Caco-2 (cell line): Measurements from ENCODE around the gene CMTR1. TPM values are rescaled to one million over a fixed set of nuclear protein-coding genes. Genes with fewer than 3 reads are reported as not detected.

Experiments used
- BruUV-seq: library from RNA; stranded (reverse); fragments of 400-500 nt; replicated peaks from 2 replicates; lab custom pipeline; 2021; lab: Mats Ljungman, UMichigan
- CTCF ChIA-PET: fragments of 300-600 bp; sonication (Branson Sonifier 250); formaldehyde crosslinking; loops from one replicate; lab custom pipeline; 2022; ENCODE audit warnings: antibody characterized with exemption; lab: Charles Lee
- POLR2A ChIA-PET: fragments of 300-600 bp; sonication (Branson Sonifier 250); formaldehyde crosslinking; loops from one replicate; lab custom pipeline; 2022; ENCODE audit warnings: antibody characterized with exemption; lab: Charles Lee
- DNase-seq, 2 experiments: peaks; one replicate each; pipeline versions ENCODE4 v3.0.0 to v3.0.0-alpha.2; 2020 to 2022
- H3K27me3 ChIP-seq: replicated peaks from 2 replicates; pipeline ENCODE4 v1.6.0; 2011; ENCODE audit warnings: low read length; ENCODE audit not compliant: control insufficient read depth, insufficient read depth
- H3K36me3 ChIP-seq: 2 replicates; pipeline ENCODE4 v1.5.1; 2011; ENCODE audit warnings: low read length; ENCODE audit not compliant: control insufficient read depth, insufficient read depth
- H3K4me1 ChIP-seq: fragments of 250-450 bp; sonication (Bioruptor Pico); 2 replicates; pipeline ENCODE4 v1.5.1; 2020; ENCODE audit warnings: mild to moderate bottlenecking
- H3K4me3 ChIP-seq: 2 replicates; pipeline ENCODE4 v1.5.1; 2011; ENCODE audit warnings: low read depth, mild to moderate bottlenecking, control low read depth, low read length
- H3K9me3 ChIP-seq: fragments of 250-450 bp; sonication (Bioruptor Pico); 2 replicates; pipeline ENCODE4 v1.5.1; 2020; ENCODE audit warnings: mild to moderate bottlenecking, moderate library complexity
- H3K27ac Mint-ChIP-seq: one replicate; pipeline ENCODE4 v1.8.0; 2022; ENCODE audit warnings: mixed read lengths; ENCODE audit not compliant: unreplicated experiment
- H3K27me3 Mint-ChIP-seq: one replicate; pipeline ENCODE4 v1.8.0; 2022; ENCODE audit warnings: mixed read lengths; ENCODE audit not compliant: insufficient read depth, unreplicated experiment
- H3K36me3 Mint-ChIP-seq: one replicate; pipeline ENCODE4 v1.8.0; 2022; ENCODE audit warnings: mild to moderate bottlenecking, mixed read lengths; ENCODE audit not compliant: insufficient read depth, unreplicated experiment
- H3K4me1 Mint-ChIP-seq: one replicate; pipeline ENCODE4 v1.8.0; 2022; ENCODE audit warnings: low read depth, mixed read lengths; ENCODE audit not compliant: unreplicated experiment
- H3K4me3 Mint-ChIP-seq: one replicate; pipeline ENCODE4 v1.8.0; 2022; ENCODE audit warnings: mild to moderate bottlenecking, moderate library complexity, mixed read lengths; ENCODE audit not compliant: unreplicated experiment
- H3K9me3 Mint-ChIP-seq: one replicate; pipeline ENCODE4 v1.8.0; 2022; ENCODE audit warnings: mixed read lengths; ENCODE audit not compliant: unreplicated experiment
- CTCF ChIP-seq, 2 experiments: fragments of 200-600 bp in 1 of 2; IDR thresholded peaks; 1 replicate in 1 of 2; 2 replicates in 1 of 2; pipeline versions ENCODE4 v1.5.1 to v1.8.0; 2011 to 2022; ENCODE audit warnings: antibody characterized with exemption in 1 of 2, control low read depth in 1 of 2, inconsistent platforms in 1 of 2, low read depth in 1 of 2, low read length in 1 of 2, mild to moderate bottlenecking in 1 of 2, moderate library complexity in 1 of 2; ENCODE audit not compliant: insufficient read depth in 1 of 2, severe bottlenecking in 1 of 2, unreplicated experiment in 1 of 2
- intact Hi-C: fragments of 100-400 bp; cut with micrococcal nuclease; formaldehyde crosslinking; loops from one replicate; pipeline ENCODE4 v1.10.0; 2022; ENCODE audit not compliant: unreplicated experiment
- total RNA-seq: library from RNA; stranded (reverse); gene quantifications from 2 replicates; pipeline ENCODE4 v1.2.3, GENCODE V29; 2022

CMTR1 gene
- total RNA-seq, 1 experiment from 2014 or later = 40.8 TPM

- H3K4me3 ChIP-seq = no peak overlapping the region
- CTCF ChIA-PET = no interaction called here
Measured at GRCh38 chr6:37479266-37479854, 46.3 kb downstream of the CMTR1 start.

GRCh38 chr6:37480118-37480736 is 47.2 kb downstream of the CMTR1 start:
- no peak overlapping the region for H3K4me3 Mint-ChIP-seq
- no peaks in the 10 kb centered on the region for H3K4me1 Mint-ChIP-seq
- ChIA-PET CTCF (interaction anchor here (0.7 kb wide), 1 partner anchor 78 kb away, joined by 7 read pairs; no protein-coding TSS in a partner anchor), POLR2A (no interaction called here)
- no peaks in the 10 kb centered on the region for H3K9me3 ChIP-seq
- H3K36me3 ChIP-seq = peaks cover 1% of the 10 kb centered on the region
- no TSS peak for BruUV-seq
- H3K27ac Mint-ChIP-seq = no peak overlapping the region
- H3K4me3 ChIP-seq = no peak overlapping the region
- no peaks in the 10 kb centered on the region for H3K27me3 Mint-ChIP-seq
- no peaks in the 10 kb centered on the region for H3K27me3 ChIP-seq
- no peaks in the 10 kb centered on the region for H3K4me1 ChIP-seq
- DNase-seq = no peak
- intact Hi-C loops = no loop called here
- peaks cover 24% of the 10 kb centered on the region for H3K36me3 Mint-ChIP-seq
- no peak for TF ChIP-seq CTCF (IDR thresholded peaks at IDR 0.05; ENCODE audit: insufficient read depth in 1 of 2, low read depth in 1 of 2, low read length in 1 of 2, severe bottlenecking in 1 of 2, unreplicated experiment in 1 of 2)
- H3K9me3 Mint-ChIP-seq = no peaks in the 10 kb centered on the region

More at GRCh38 chr6:37479266-37479854, 46.3 kb downstream of the CMTR1 start:
- Histone ChIP-seq H3K9me3 (no peaks in the 10 kb centered on the region), H3K36me3 (peaks cover 1% of the 10 kb centered on the region), H3K27me3 (no peaks in the 10 kb centered on the region), H3K4me1 (no peaks in the 10 kb centered on the region)
- Mint-ChIP-seq H3K4me1 (no peaks in the 10 kb centered on the region), H3K27me3 (no peaks in the 10 kb centered on the region), H3K4me3 (no peak overlapping the region), H3K27ac (no peak overlapping the region), H3K36me3 (peaks cover 24% of the 10 kb centered on the region), H3K9me3 (no peaks in the 10 kb centered on the region)
- POLR2A ChIA-PET = no interaction called here
- intact Hi-C loops = loop anchor here (5.0 kb wide), 1 partner anchor 97 kb away; no protein-coding TSS in a partner anchor
- DNase-seq = no peak
- TF ChIP-seq CTCF (IDR thresholded peaks at IDR 0.05; ENCODE audit: insufficient read depth in 1 of 2, low read depth in 1 of 2, low read length in 1 of 2, severe bottlenecking in 1 of 2, unreplicated experiment in 1 of 2) = no peak
- BruUV-seq = no TSS peak

- Mint-ChIP-seq H3K9me3 (no peaks in the 10 kb centered on the region), H3K4me1 (no peaks in the 10 kb centered on the region), H3K27ac (no peak overlapping the region), H3K27me3 (no peaks in the 10 kb centered on the region), H3K4me3 (no peak overlapping the region), H3K36me3 (peaks cover 18% of the 10 kb centered on the region)
- TF ChIP-seq CTCF (IDR thresholded peaks at IDR 0.05; ENCODE audit: insufficient read depth in 1 of 2, low read depth in 1 of 2, low read length in 1 of 2, severe bottlenecking in 1 of 2, unreplicated experiment in 1 of 2) = no peak
- CTCF ChIA-PET = interaction anchor here (0.7 kb wide), 1 partner anchor 77 kb away, joined by 7 read pairs; no protein-coding TSS in a partner anchor
- peaks cover 1% of the 10 kb centered on the region for H3K36me3 ChIP-seq
- H3K4me3 ChIP-seq = no peak overlapping the region
- POLR2A ChIA-PET = no interaction called here
- no peaks in the 10 kb centered on the region for H3K27me3 ChIP-seq
- no peak for DNase-seq
- H3K9me3 ChIP-seq = no peaks in the 10 kb centered on the region
- BruUV-seq = no TSS peak
- H3K4me1 ChIP-seq = no peaks in the 10 kb centered on the region
- intact Hi-C loops = no loop called here
Measured at GRCh38 chr6:37480951-37481534, 48.0 kb downstream of the CMTR1 start.
